LoVo (cell line): ENCODE results near the gene DACT2.
"Not testable (repeated sequence)": the region's sequence is repeated elsewhere in the genome, so short reads cannot be mapped to it uniquely, and the experiment has no call there.

Experiments
- DNase-seq: peaks from one replicate; pipeline ENCODE4 v3.0.0-alpha.2; 2016; ENCODE audit warnings: low spot score

Gene DACT2

DNA sequence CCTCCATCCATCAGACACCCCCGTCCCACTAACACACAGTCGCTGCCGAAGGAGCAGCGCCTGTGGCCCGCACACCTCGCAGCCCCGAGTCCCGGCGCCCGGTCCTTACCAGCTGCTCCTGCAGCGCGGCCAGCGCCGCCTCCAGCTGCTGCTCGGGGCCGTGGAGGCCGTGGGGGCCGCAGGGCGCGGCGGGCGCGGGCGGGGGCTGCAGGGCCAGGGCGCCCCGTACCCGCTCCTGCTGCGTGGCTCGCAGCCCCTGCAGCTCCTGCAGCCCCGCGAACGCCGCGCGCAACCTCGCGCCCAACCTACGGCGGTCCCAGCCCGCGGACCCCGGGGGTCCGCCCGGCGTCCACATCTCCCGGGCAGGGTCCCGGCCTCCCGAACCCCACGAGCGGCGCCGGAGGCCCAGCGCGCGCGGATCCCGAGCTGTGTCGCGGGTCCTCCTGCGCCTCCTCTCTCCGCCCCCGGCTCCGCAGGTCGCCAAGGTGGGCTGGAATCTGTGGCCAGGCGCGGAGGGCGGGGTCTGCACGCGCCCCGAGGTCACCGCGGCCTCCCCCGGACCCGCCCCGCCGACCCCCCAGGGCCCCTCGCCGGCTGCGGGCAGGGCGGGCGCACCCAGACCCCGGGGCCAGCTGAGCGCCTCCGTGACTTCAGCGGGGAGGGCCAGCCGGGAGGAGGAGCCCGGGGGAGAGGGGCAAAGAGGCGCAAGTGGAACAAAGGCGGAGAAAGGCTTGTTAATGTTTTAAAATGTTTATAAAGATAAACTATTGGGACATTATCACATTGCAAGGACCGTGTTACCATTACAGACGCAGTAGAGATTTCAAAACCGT lies at the start of gene DACT2:
Gene DACT2 (minus strand): TSS at position 499 of the 833 bp plus-strand sequence. CDS start 144 bp downstream, at position 355.
- DNase-seq = no peak

GRCh38 chr6:168368936-168369335 lies 49.4 kb upstream of the DACT2 start:
- DNase-seq = no peak

DNA sequence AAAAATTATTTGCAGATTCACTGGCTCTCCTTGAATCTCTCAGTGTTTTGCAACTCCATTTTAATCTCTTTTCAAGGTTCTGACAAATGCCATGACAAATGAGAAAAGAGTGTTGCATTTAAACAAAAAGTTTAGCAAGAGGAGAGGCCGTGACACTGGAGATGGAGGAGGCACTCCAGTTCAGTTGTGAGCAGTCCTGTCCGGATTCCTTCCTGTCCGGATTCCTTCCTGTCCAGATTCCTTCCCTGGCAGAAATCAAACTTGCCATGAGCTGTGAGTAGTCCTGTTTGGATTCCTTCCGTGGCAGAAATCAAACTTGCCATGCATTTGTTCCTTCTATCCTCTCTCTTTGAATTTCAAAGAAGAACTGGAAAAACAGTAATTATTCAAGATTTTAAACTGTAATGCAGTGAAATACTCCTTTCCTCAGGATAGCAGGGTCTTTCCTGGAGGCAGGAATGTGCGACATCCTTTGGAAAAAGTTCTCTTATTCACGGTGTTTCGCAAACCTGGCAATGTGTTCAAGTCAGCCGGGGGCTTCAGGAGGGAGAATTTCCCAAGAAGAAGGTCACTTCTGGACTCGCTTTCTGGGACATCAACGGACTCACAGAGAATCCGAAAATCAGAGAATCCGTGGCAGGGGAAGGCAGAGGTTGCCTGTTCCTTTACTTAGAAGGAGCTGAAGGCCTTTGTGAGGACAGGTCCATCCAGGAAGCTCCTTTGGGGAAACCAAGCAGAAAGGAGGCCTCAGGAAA lies 48.7 kb upstream of the DACT2 start:
- DNase-seq = no peak

GRCh38 chr6:168367285-168367751 lies 47.7 kb upstream of the DACT2 start:
- DNase-seq = no peak

DNA sequence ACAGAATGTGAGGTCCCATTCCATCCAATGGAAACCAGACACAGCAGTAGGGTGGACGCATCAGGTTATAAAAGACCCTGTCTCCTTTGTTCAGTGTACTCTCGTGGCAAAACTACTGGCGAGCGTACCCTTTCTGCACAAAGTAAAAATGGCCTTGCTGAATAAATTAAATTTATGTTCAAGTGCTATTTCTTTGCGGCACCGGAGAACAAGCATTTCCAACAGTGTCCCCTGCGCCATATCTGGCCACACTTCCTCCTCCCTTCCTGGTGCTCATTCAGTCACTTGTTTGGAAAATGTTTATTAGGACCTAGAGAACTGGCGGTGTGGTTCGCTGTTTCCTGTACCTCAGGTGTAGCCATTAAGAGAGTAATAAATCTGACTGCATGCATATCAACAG lies 46.9 kb upstream of the DACT2 start:
- no peak for DNase-seq

- no peak for DNase-seq
Measured at GRCh38 chr6:168365422-168366165, 46.0 kb upstream of the DACT2 start.

DNA sequence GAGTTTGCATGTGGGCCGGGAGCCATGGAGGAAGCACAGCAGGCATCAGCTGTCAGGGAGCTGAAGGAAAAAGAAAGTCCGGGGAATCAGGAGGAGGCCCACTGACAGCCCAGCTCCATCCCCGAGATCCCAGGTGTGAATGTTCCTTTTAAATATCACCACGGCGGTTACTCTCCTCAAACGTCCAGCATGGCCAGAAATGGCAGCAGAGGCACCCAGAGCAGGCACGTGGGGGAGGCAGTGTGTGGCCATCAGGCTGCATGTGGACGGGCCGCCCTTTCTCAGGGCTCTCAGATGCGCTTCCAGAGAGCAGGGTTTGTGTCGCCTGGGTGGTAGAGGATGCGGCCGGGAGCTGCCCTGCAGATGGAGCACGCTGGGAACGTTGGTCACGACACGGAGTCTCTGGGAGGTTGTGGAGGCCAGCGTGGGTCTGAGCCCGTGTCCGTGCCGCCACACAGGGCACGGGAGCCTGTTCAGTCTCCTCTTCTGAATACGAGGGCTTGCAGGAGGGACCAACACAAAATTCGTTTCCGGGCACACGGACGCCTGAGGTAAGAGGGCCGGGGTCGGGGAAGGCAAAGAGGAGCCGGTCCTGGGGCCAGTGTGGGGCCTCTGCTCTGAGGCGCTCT lies 45.3 kb upstream of the DACT2 start:
- no peak for DNase-seq

- no peak for DNase-seq
Measured at GRCh38 chr6:168363811-168364792, 44.5 kb upstream of the DACT2 start.

DNA sequence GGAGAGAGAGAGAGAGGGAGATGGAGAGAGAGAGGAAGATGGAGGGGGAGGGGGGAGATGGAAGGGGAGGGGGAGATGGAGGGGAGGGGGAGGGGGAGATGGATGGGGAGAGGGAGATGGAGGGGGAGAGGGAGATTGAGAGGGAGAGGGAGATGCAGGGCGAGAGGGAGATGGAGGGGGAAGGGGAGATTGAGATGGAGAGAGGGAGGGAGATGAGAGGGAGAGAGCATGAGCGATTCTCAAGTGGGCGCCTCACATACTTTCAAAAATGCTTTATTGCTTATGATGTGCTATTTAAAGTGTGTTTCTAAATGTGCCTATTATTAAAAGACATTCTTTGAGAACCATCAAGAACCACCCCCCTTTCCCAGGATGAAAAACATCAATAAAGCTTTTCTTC lies 43.7 kb upstream of the DACT2 start:
- no peak for DNase-seq

DNA sequence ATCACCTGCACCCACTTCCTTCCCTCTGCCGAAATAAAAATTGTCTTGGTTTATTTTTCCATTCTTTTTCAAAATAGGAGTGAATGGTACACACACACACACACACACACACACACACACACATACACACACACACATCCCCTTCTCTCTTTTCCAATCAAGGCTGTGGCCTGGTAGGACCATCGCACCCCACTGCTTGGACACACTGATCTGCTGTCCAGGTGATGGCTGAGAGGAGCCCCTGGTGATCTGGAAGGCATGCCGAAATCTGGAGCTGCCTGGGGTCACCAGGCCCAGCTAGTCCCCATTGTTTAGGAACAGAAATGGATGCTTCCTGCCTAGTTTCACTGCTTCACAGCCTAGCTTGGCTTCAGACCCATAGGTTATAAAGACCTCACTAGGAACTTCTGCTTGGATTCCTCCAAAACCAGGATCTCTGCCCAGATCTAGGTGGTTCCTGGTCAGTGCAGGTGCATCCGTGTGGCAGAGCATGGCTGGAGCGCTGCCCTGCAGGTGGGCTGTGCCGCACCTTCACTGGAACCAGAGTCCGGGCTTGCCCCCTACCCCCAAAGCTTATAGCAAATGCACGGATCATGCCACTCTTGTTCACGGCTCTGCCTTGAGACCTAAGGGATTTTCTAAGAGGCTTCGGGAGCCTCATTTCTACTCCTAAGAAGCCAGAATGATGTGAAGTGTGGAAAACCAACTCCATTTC lies 42.9 kb upstream of the DACT2 start:
- no peak for DNase-seq

DNA sequence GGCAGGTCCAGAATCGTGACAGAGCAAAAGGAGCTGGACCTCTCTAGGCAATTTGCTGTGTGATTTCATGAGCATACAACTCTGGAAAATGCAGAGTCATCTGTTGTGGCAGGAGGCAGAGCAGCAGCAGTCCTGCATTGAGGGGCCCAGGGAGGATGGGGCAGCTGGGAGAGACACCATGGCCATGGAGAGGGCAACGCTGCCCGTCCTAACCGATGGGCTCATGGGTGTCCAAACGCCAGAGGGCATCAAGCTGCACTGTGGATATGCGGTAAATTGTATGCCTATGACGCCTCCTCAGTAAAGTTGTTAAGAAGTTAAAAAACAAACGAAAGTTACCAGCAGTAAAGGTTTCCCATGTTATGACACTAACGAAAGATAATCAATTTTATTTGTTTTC lies 42.2 kb upstream of the DACT2 start:
- no peak for DNase-seq

GRCh38 chr6:168359794-168360193 lies 40.2 kb upstream of the DACT2 start:
- DNase-seq = no peak

- DNase-seq = no peak
Measured at GRCh38 chr6:168358842-168359420, 39.4 kb upstream of the DACT2 start.

GRCh38 chr6:168356872-168357271 lies 37.3 kb upstream of the DACT2 start:
- DNase-seq = not testable (repeated sequence)

DNA sequence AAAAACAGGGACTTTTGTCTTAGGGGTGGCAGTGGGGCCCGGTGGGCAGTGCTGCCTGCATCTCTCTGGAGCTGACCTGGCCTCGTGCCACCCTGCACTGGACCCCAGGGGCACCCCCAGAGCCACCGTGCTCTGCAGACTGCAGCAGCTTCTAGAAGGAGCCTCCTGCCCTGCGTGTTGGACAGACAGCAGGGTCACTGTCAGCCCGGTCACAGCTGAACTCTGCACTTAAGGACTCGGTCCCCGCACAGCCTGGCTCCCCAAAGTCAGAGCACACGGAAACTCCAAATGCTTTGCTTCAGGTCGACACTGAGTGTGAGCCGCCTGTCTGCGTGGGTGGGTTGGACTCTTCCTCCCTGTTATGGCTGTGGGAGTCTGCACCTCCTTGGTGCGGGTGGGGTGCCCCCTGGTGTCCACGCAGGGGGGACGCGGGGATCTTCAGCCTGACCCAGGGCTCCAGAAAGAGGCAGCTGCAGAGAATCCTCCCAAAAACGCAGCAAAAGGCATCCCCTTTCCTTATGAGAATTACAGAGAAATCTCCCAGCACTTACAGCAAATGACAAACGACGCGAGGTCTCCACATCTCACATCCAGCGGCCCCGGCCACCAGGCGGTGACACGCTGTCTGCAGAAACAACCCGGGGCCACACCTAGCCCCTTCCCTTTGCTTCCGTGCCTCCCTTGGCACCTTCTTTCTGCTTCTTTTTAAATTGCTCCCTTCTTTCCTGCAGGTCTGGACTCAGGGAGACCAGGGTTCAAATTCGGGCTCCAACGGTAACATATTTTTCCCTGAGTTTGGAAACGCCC lies 36.3 kb upstream of the DACT2 start:
- DNase-seq = peak; percentile 28

DNA sequence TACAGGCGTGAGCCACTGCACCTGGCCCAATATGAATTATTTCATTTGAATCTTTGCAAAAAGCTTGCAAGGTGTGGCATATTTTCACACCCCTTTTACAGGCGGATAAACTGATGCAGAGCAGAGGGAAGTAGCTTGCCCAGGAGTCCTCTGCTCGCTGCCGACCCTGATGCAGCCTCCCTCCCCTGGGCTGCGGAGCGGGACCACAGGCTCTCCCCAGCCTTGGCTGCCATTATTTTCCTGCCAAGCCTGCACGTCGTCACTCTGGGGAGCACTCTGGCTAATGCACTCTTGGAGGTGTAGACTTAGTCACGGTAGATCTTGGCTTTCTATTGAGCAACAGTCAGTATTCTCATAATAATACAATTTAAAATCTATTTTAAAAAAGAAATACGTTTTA lies 34.8 kb upstream of the DACT2 start:
- DNase-seq = no peak

DNA sequence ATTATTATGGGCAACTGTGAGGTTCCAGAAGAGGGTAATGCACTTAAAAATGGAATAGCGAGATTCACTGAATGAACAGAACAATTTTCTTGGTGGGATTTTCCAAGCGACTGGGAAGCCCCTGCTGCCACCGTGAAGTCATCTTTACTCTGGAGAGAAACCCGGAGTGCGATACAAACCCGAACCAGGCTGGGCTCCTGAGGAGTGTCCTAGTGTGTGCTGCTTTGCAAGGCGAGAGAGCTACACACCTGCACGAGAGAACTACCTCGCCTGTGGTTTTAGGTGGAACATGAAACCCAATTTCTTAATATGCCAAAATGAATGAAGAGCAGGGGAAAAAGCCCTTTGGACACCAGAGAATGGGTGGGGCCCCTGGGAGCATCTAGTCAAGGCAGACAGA lies 33.5 kb upstream of the DACT2 start:
- no peak for DNase-seq

DNA sequence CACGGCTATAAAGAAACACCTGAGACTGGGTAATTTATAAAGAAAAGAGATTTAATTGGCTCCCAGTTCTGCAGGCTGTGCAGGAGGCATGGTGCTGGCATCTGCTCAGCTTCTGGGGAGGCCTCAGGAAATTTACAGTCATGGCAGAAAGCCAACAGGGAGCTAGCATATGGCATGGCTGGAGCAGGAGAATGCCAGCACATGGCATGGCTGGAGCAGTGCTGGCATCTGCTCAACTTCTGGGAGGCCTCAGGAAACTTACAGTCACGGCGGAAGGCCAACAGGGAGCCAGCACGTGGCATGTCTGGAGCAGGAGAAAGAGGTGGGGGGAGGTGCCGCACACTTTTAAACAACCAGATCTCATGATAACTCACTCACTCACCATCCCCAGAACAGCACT lies 32.5 kb upstream of the DACT2 start:
- DNase-seq = no peak

GRCh38 chr6:168349718-168350210 lies 30.2 kb upstream of the DACT2 start:
- DNase-seq = no peak
